Measurements from ENCODE around the gene PLXNA4.

PLXNA4 gene

GRCh38 chr7:132533916-132534315 is 42.4 kb downstream of the PLXNA4 start:
- no peak for DNase-seq (ENCODE audit: low read depth)

GRCh38 chr7:132532281-132532680 is 44.0 kb downstream of the PLXNA4 start:
- DNase-seq (ENCODE audit: low read depth), result no peak

GRCh38 chr7:132531562-132531961 is 44.7 kb downstream of the PLXNA4 start:
- DNase-seq (ENCODE audit: low read depth), result no peak

GRCh38 chr7:132528695-132529094 is 47.6 kb downstream of the PLXNA4 start:
- no peak for DNase-seq (ENCODE audit: low read depth)

- no peak for DNase-seq (ENCODE audit: low read depth)
Measured at GRCh38 chr7:132527467-132528410, 48.5 kb downstream of the PLXNA4 start.

- DNase-seq (ENCODE audit: low read depth), result no peak
Measured at GRCh38 chr7:132526111-132526740, 50.0 kb downstream of the PLXNA4 start.

- DNase-seq (ENCODE audit: low read depth), result no peak
Measured at GRCh38 chr7:132521423-132521822, 54.8 kb downstream of the PLXNA4 start.

GRCh38 chr7:132520591-132521280 is 55.5 kb downstream of the PLXNA4 start:
- DNase-seq (ENCODE audit: low read depth), result no peak

- no peak for DNase-seq (ENCODE audit: low read depth)
Measured at GRCh38 chr7:132519936-132520335, 56.3 kb downstream of the PLXNA4 start.

- DNase-seq (ENCODE audit: low read depth), result no peak
Measured at GRCh38 chr7:132518839-132519173, 57.5 kb downstream of the PLXNA4 start.

GRCh38 chr7:132518102-132518838 is 58.0 kb downstream of the PLXNA4 start:
- no peak for DNase-seq (ENCODE audit: low read depth)

GRCh38 chr7:132516042-132516840 is 60.0 kb downstream of the PLXNA4 start:
- DNase-seq (ENCODE audit: low read depth), result no peak

GRCh38 chr7:132515181-132515580 is 61.1 kb downstream of the PLXNA4 start:
- DNase-seq (ENCODE audit: low read depth), result no peak

GRCh38 chr7:132514430-132514829 is 61.8 kb downstream of the PLXNA4 start:
- DNase-seq (ENCODE audit: low read depth), result no peak

GRCh38 chr7:132511921-132512320 is 64.3 kb downstream of the PLXNA4 start:
- DNase-seq (ENCODE audit: low read depth), result no peak

- DNase-seq (ENCODE audit: low read depth), result no peak
Measured at GRCh38 chr7:132511387-132511786, 64.9 kb downstream of the PLXNA4 start.

- DNase-seq (ENCODE audit: low read depth), result no peak
Measured at GRCh38 chr7:132509643-132510042, 66.6 kb downstream of the PLXNA4 start.

GRCh38 chr7:132508724-132509353 is 67.4 kb downstream of the PLXNA4 start:
- DNase-seq (ENCODE audit: low read depth), result no peak

- DNase-seq (ENCODE audit: low read depth), result no peak
Measured at GRCh38 chr7:132504852-132505251, 71.4 kb downstream of the PLXNA4 start.

GRCh38 chr7:132504071-132504470 is 72.2 kb downstream of the PLXNA4 start:
- DNase-seq (ENCODE audit: low read depth), result no peak

GRCh38 chr7:132503415-132503814 is 72.9 kb downstream of the PLXNA4 start:
- no peak for DNase-seq (ENCODE audit: low read depth)
